ENCODE measurements around the gene G6PD. TPM values are rescaled to one million over a fixed set of nuclear protein-coding genes. Genes with fewer than 3 reads are reported as not detected.

G6PD gene
- total RNA-seq (159 and 161 TPM in 2 replicates), polyA plus RNA-seq (155 and 173 TPM in 2 replicates), polyA minus RNA-seq (89.1 and 109 TPM in 2 replicates), Bru-seq, nascent RNA (percentile 60 among the genes with signal in this experiment), BruChase-seq, experiment 1, labeled RNA remaining after a 6-hour chase (percentile 63 among the genes with signal in this experiment), BruChase-seq, experiment 2, labeled RNA remaining after a 2-hour chase (percentile 52 among the genes with signal in this experiment)
- 69.7 and 82.0 TPM in 2 replicates for polyA plus RNA-seq (2011; cell fraction: cytosol; rRNA removed)
- polyA plus RNA-seq (2011; cell fraction: nucleus; rRNA removed): 152 and 189 TPM in 2 replicates
- polyA plus RNA-seq (2012): 174 and 198 TPM in 2 replicates
- 87.3 TPM for polyA minus RNA-seq (2011; cell fraction: cytosol; rRNA and poly(A)+ RNA removed)
- polyA minus RNA-seq (2011; cell fraction: nucleus; rRNA and poly(A)+ RNA removed): 43.4 and 72.5 TPM in 2 replicates
- long read RNA-seq, transcript G6PD-211 (13 exons, 2,632 nt): major isoform, 10 of 27 reads
- long read RNA-seq, partial matches to known transcripts: 1 of 27 reads
- long read RNA-seq, other reads (novel, unspliced or antisense): 15 of 27 reads

DNA sequence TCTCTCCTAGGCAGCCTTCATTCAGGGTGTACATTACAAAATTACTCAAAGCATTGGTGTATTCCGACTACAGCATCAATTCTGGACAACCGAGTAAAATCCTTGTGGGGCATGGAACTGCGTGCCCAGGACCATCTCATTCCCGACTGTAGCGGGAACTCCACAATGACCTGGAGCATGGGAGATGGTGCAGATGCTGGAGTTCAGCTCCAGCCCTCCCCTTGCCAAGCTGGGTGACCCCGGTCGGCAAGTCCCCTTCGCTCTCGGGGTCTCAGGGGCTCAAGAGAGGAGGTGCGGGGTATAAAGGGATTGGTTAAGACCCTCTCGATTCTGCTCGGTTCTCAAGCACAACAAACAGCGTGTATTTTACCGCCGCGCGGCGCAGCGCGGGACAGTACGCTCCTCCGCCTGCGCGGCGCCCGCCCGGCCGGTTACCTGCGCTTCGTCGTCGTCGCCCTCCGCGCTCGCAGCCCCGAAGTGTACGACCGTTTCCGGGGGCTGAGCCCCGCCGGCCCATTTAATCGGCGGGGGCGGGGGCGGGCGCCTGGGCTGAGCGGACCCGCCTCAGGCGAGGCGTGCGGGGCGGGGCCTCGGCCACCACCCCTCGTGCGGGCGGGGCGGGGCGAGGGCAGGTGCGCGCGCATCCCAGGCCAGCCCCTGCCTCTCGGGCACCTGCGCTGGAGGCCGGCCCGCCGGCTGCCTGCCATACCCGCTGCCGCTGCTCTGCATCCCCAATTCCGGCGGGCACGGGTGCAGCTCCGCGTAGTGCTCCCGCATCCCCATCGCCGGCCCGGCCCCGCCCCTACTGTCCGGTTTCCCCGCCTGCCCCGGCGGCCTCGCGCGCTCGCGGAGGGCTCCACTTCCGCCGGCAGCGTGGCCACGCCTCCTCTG lies at the start of gene G6PD:
Gene G6PD (minus strand): TSS at position 493 of the 891 bp plus-strand sequence. CDS start 691 bp downstream, outside the sequence.
- CTCF ChIA-PET: interaction anchor here (0.8 kb wide), 1 partner anchor 19 kb away, joined by 3 read pairs; no protein-coding TSS in a partner anchor

DNA sequence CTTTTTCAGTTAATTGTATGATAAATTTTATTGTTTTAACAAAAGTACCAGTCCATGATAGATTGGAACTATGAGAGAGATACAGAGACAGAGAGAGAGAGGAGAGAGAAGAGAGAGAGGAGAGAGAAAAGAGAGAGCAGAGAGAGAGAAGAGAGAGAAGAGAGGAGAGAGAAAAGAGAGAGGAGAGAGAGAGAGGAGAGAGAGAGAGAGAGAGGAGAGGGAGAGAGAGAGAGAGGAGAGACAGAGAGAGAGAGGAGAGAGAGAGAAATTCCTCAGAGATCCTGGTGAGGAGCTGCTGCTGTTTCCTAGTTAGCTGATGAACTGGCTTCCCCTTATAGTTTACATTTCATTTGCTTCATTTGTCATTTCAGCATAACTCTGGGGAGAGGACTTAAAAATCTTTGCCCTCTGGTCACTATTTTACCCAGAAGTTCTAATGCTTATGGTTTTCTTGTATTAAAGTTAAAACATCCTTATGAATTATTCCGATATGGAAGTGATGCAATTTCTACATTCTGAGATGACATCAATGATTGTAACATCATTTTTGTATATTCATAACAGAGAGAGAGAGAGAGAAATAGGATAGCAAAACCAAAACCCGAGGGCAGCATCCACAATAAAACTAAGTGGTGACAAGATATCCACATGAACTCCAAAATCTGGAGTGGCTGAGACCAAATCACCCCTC lies 49.1 kb upstream of the G6PD start:
- Histone ChIP-seq H2AFZ (ENCODE audit: low read depth, low read length) (no peak overlapping the region), H3K79me2 (ENCODE audit: control insufficient read depth, insufficient read depth, low read length) (no peaks in the 10 kb centered on the region), H3K27me3 (ENCODE audit: control insufficient read depth in 2 of 2, insufficient read depth in 2 of 2, low read length in 2 of 2) (peaks cover 5 to 13% of the 10 kb centered on the region in 2 experiments), H3K36me3 (ENCODE audit: control insufficient read depth in 2 of 2, extremely low read depth in 1 of 2, insufficient read depth in 2 of 2, low read length in 2 of 2) (no peaks in the 10 kb centered on the region), H3K9me3 (replicated peaks; ENCODE audit: control insufficient read depth, insufficient read depth, low read length) (no peaks in the 10 kb centered on the region), H3K9me1 (replicated peaks; ENCODE audit: control insufficient read depth, extremely low read depth, insufficient read depth, low read length) (no peaks in the 10 kb centered on the region), H3K4me1 (ENCODE audit: control insufficient read depth, extremely low read depth, insufficient read depth, low read length) (no peaks in the 10 kb centered on the region), H3K4me2 (ENCODE audit: insufficient read depth, low read length) (no peak overlapping the region), H3K4me3 (replicated peaks in 1 of 3; ENCODE audit: insufficient read depth in 1 of 3, low read depth in 1 of 3, low read length in 3 of 3) (no peak overlapping the region), H3K27ac (ENCODE audit: insufficient read depth, low read depth, low read length) (no peak overlapping the region), H3K9ac (replicated peaks; ENCODE audit: extremely low read depth, insufficient read depth, low read length) (no peak overlapping the region), H4K20me1 (replicated peaks; ENCODE audit: control insufficient read depth, extremely low read depth, insufficient read depth, low read length) (no peaks in the 10 kb centered on the region)
- TF ChIP-seq EZH2 (IDR thresholded peaks at IDR 0.05; ENCODE audit: borderline replicate concordance, low read depth, low read length, severe bottlenecking) (no peak), JUN (IDR thresholded peaks at IDR 0.05; ENCODE audit: borderline replicate concordance, insufficient read depth, insufficient read length, low read depth) (no peak), FOS (IDR thresholded peaks at IDR 0.05; ENCODE audit: borderline replicate concordance, insufficient read depth, low read length) (no peak), POLR2A (IDR thresholded peaks at IDR 0.05; ENCODE audit: low read depth, low read length) (no peak), MYC (IDR thresholded peaks at IDR 0.05; ENCODE audit: low read depth, low read length) (no peak), GATA2 (IDR thresholded peaks at IDR 0.05; ENCODE audit: insufficient read depth, insufficient read length, low read depth, low read length) (no peak), POLR2AphosphoS5 (IDR thresholded peaks at IDR 0.05; ENCODE audit: insufficient read depth, low read depth, low read length) (no peak)
- TF ChIP-seq, protein P1, sequence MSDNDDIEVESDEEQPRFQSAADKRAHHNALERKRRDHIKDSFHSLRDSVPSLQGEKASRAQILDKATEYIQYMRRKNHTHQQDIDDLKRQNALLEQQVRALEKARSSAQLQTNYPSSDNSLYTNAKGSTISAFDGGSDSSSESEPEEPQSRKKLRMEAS (IDR thresholded peaks at IDR 0.05; ENCODE audit: insufficient read depth, insufficient read length): no peak
- TF ChIP-seq, protein P2, sequence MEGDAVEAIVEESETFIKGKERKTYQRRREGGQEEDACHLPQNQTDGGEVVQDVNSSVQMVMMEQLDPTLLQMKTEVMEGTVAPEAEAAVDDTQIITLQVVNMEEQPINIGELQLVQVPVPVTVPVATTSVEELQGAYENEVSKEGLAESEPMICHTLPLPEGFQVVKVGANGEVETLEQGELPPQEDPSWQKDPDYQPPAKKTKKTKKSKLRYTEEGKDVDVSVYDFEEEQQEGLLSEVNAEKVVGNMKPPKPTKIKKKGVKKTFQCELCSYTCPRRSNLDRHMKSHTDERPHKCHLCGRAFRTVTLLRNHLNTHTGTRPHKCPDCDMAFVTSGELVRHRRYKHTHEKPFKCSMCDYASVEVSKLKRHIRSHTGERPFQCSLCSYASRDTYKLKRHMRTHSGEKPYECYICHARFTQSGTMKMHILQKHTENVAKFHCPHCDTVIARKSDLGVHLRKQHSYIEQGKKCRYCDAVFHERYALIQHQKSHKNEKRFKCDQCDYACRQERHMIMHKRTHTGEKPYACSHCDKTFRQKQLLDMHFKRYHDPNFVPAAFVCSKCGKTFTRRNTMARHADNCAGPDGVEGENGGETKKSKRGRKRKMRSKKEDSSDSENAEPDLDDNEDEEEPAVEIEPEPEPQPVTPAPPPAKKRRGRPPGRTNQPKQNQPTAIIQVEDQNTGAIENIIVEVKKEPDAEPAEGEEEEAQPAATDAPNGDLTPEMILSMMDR (IDR thresholded peaks at IDR 0.05; ENCODE audit: extremely low read depth in 1 of 2, insufficient read depth in 1 of 2, low read depth in 1 of 2, low read length in 2 of 2): no peak
- ChIA-PET CTCF (no interaction called here), POLR2A (no interaction called here)
- no peak for FAIRE-seq
- intact Hi-C loops (cut with micrococcal nuclease): no loop called here
- BruUV-seq (replicated peaks): no TSS peak
- dilution Hi-C loops (cut with MboI; ENCODE audit: extremely low pct_ligation_motif_present, low sequenced_read_pairs): no loop called here
- no peak for DNase-seq (ENCODE audit: low read depth, low spot score)

More for the DNA sequence above, at the start of gene G6PD:
- H3K9me3 ChIP-seq (replicated peaks; ENCODE audit: control insufficient read depth, insufficient read depth, low read length): no peaks in the 10 kb centered on the region
- no peaks in the 10 kb centered on the region for H3K9me1 ChIP-seq (replicated peaks; ENCODE audit: control insufficient read depth, extremely low read depth, insufficient read depth, low read length)
- H2AFZ ChIP-seq (ENCODE audit: low read depth, low read length): peak within 1 kb of the TSS; percentile 42
- dilution Hi-C loops (cut with MboI; ENCODE audit: extremely low pct_ligation_motif_present, low sequenced_read_pairs) (no loop called here), intact Hi-C loops (cut with micrococcal nuclease) (no loop called here)
- peak; percentile 67 for TF ChIP-seq POLR2AphosphoS5 (IDR thresholded peaks at IDR 0.05; ENCODE audit: insufficient read depth, low read depth, low read length)
- peak; percentile 79 for TF ChIP-seq POLR2A (IDR thresholded peaks at IDR 0.05; ENCODE audit: low read depth, low read length)
- no peak for TF ChIP-seq FOS (IDR thresholded peaks at IDR 0.05; ENCODE audit: borderline replicate concordance, insufficient read depth, low read length)
- H3K27me3 ChIP-seq (ENCODE audit: control insufficient read depth in 2 of 2, insufficient read depth in 2 of 2, low read length in 2 of 2): no peaks in the 10 kb centered on the region
- peaks cover 59% of the 10 kb centered on the region for H3K79me2 ChIP-seq (ENCODE audit: control insufficient read depth, insufficient read depth, low read length)
- H4K20me1 ChIP-seq (replicated peaks; ENCODE audit: control insufficient read depth, extremely low read depth, insufficient read depth, low read length): no peaks in the 10 kb centered on the region
- peak within 1 kb of the TSS; percentile 66 to 92 (median 68) for H3K4me3 ChIP-seq (replicated peaks in 1 of 3; ENCODE audit: insufficient read depth in 1 of 3, low read depth in 1 of 3, low read length in 3 of 3)
- DNase-seq (ENCODE audit: low read depth, low spot score): peak; percentile 51
- peak within 1 kb of the TSS; percentile 83 for H3K4me2 ChIP-seq (ENCODE audit: insufficient read depth, low read length)
- H3K4me1 ChIP-seq (ENCODE audit: control insufficient read depth, extremely low read depth, insufficient read depth, low read length): peaks cover 24% of the 10 kb centered on the region
- POLR2A ChIA-PET: interaction anchor here (0.6 kb wide), 1 partner anchor 176 kb away, joined by 6 read pairs; no protein-coding TSS in a partner anchor
- H3K9ac ChIP-seq (replicated peaks; ENCODE audit: extremely low read depth, insufficient read depth, low read length): peak within 1 kb of the TSS; percentile 93
- BruUV-seq (replicated peaks): TSS peak; percentile 32
- H3K27ac ChIP-seq (ENCODE audit: insufficient read depth, low read depth, low read length): peak within 1 kb of the TSS; percentile 85
- no peaks in the 10 kb centered on the region for H3K36me3 ChIP-seq (ENCODE audit: control insufficient read depth in 2 of 2, extremely low read depth in 1 of 2, insufficient read depth in 2 of 2, low read length in 2 of 2)
- no peak for FAIRE-seq
